Smooth muscle cell of bladder (primary cell): ENCODE measurements around the gene RNF121. TPM values are rescaled to one million over a fixed set of nuclear protein-coding genes. Genes with fewer than 3 reads are reported as not detected.

Source experiments
- total RNA-seq: library from RNA; depleted of rRNA; stranded (reverse); fragments of >200 nt; gene quantifications from 2 replicates; pipeline ENCODE4 v1.2.3, GENCODE V29; 2014

The RNF121 gene
- total RNA-seq, result 36.3 and 45.7 TPM in 2 replicates

DNA sequence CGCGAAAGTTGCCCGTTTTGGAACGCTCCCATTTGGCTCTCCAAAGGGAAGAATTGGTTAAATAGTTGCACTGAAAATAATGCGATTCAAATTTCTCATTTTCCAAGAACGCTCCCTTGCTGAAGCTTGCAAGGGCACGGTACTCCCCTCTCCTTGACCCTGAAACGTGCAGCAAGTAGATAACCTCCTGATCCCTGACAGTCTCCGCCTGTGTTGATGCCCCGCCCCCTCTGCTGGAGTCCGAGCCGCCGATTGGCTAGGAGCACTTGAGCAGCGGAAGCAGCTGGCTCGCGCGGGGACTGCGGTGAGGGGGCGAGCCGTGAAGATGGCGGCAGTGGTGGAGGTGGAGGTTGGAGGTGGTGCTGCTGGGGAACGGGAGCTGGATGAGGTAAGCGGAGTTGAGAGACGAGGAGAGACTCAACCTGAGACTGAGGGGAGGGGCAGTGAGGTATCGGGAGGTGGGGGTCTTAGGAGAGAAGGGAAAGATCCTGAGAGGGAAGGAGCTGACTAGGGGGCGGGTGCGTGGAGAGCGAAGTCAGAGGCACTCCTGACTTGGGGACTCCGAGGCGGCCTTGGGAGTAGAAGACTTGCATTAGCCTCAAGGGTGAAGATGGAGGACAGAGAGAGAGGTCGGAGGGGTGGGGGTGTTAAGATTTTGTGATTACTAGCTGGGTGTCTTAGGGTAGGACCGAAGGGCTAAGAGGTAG, at the start of gene RNF121:
Gene RNF121 (plus strand): TSS at position 310 of the 707 bp plus-strand sequence. CDS start 16 bp downstream, at position 326.

GRCh38 chr11:71927820-71928736, 768 bp upstream of the RNF121 start, which contains the start of gene XNDC1N:
Gene XNDC1N (minus strand): TSS chr11:71928594. CDS start chr11:71923353, 5,241 bp downstream.

GRCh38 chr11:71998649-71999310, 69.9 kb downstream of the RNF121 start, which contains the start of gene IL18BP:
Gene IL18BP (plus strand): TSS chr11:71998909. CDS start chr11:71999985, 1,076 bp downstream.

Other genes starting within 250 kb of the RNF121 start
- not detected in 2 replicates for gene DEFB108B, start 95.8 kb upstream of the RNF121 start, total RNA-seq
- not detected in 2 replicates for gene DEFB131B, start 50.6 kb upstream of the RNF121 start, total RNA-seq
- 5.1 TPM in 2 replicates for gene XNDC1N, start 452 bp upstream of the RNF121 start, total RNA-seq
- gene IL18BP, start 69.9 kb downstream of the RNF121 start, total RNA-seq, result 1.7 and 2.8 TPM in 2 replicates
- 124 and 153 TPM in 2 replicates for gene NUMA1, start 151.5 kb downstream of the RNF121 start, total RNA-seq
- gene LRRC51, start 151.8 kb downstream of the RNF121 start, total RNA-seq, result 5.5 and 6.3 TPM in 2 replicates
- 64.1 and 81.4 TPM in 2 replicates for gene LAMTOR1, start 174.3 kb downstream of the RNF121 start, total RNA-seq
- not detected in 2 replicates for gene TOMT, start 176.9 kb downstream of the RNF121 start, total RNA-seq
- 23.5 and 30.2 TPM in 2 replicates for gene ANAPC15, start 183.6 kb downstream of the RNF121 start, total RNA-seq
- gene FOLR3, start 206.7 kb downstream of the RNF121 start, total RNA-seq, result 0.14 and 1.2 TPM in 2 replicates